Measurements from ENCODE around the gene PMP22. TPM values are rescaled to one million over a fixed set of nuclear protein-coding genes. Genes with fewer than 3 reads are reported as not detected.

Gene PMP22
- total and polyA plus RNA-seq, 2 of the 13 experiments (the other 11 are each of a cell fraction or from before 2014, with no cell fraction given): 5.7 to 6.2 TPM

GRCh38 chr17:15260376-15261257, 4.5 kb downstream of the PMP22 start (continued):
- TF ChIP-seq ZSCAN25 (CRISPR knock-in tag; IDR thresholded peaks at IDR 0.05): peak; percentile 81
- TF ChIP-seq, protein P1, sequence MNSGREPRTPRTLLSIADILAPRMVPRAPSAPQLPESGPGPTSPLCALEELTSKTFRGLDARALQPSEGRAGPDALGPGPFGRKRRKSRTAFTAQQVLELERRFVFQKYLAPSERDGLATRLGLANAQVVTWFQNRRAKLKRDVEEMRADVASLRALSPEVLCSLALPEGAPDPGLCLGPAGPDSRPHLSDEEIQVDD (CRISPR knock-in tag; IDR thresholded peaks at IDR 0.05; ENCODE audit: borderline replicate concordance): peak; percentile 89; the same call in 1 of the 2 replicates
- TF ChIP-seq PREB (CRISPR knock-in tag; IDR thresholded peaks at IDR 0.05): no peak
- TF ChIP-seq ZNF33A (CRISPR knock-in tag; IDR thresholded peaks at IDR 0.05; ENCODE audit: borderline replicate concordance): no peak
- TF ChIP-seq, protein P2, sequence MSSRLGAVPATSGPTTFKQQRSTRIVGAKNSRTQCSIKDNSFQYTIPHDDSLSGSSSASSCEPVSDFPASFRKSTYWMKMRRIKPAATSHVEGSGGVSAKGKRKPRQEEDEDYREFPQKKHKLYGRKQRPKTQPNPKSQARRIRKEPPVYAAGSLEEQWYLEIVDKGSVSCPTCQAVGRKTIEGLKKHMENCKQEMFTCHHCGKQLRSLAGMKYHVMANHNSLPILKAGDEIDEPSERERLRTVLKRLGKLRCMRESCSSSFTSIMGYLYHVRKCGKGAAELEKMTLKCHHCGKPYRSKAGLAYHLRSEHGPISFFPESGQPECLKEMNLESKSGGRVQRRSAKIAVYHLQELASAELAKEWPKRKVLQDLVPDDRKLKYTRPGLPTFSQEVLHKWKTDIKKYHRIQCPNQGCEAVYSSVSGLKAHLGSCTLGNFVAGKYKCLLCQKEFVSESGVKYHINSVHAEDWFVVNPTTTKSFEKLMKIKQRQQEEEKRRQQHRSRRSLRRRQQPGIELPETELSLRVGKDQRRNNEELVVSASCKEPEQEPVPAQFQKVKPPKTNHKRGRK (CRISPR knock-in tag; IDR thresholded peaks at IDR 0.05): no peak
- TF ChIP-seq, protein P3, sequence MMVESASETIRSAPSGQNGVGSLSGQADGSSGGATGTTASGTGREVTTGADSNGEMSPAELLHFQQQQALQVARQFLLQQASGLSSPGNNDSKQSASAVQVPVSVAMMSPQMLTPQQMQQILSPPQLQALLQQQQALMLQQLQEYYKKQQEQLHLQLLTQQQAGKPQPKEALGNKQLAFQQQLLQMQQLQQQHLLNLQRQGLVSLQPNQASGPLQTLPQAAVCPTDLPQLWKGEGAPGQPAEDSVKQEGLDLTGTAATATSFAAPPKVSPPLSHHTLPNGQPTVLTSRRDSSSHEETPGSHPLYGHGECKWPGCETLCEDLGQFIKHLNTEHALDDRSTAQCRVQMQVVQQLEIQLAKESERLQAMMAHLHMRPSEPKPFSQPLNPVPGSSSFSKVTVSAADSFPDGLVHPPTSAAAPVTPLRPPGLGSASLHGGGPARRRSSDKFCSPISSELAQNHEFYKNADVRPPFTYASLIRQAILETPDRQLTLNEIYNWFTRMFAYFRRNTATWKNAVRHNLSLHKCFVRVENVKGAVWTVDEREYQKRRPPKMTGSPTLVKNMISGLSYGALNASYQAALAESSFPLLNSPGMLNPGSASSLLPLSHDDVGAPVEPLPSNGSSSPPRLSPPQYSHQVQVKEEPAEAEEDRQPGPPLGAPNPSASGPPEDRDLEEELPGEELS (CRISPR knock-in tag; IDR thresholded peaks at IDR 0.05): no peak
- TF ChIP-seq ZNF7 (CRISPR knock-in tag; IDR thresholded peaks at IDR 0.05): no peak
- TF ChIP-seq KLF16 (CRISPR knock-in tag; IDR thresholded peaks at IDR 0.05): no peak
- TF ChIP-seq TOPORS (CRISPR knock-in tag; IDR thresholded peaks at IDR 0.05): peak; percentile 54; the same call in 1 of the 2 replicates
- no peak for TF ChIP-seq FIP1L1 (IDR thresholded peaks at IDR 0.05; ENCODE audit: borderline replicate concordance, insufficient read depth, low read depth, low read length)
- TF ChIP-seq ZNF609 (CRISPR knock-in tag; IDR thresholded peaks at IDR 0.05; ENCODE audit: borderline replicate concordance): no peak
- TF ChIP-seq, protein P4, sequence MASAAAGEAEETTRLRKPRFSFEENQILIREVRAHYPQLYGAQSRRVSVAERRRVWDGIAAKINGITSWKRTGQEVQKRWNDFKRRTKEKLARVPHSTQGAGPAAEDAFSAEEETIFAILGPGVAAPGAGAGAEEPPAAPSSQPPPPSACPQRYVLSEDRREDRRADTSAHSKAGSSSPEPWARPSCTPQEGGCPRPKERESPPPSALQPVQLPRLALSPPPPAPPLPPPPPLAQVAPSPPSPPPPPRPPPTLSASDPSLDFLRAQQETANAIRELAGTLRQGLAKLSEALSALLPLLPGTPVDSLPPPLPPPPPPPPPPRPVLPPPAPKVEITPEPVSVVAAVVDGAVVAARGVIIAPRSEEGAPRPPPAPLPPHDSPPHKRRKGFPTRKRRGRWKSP (CRISPR knock-in tag; IDR thresholded peaks at IDR 0.05): peak; percentile 17; the same call in 1 of the 2 replicates
- TF ChIP-seq STAG1 (CRISPR knock-in tag; IDR thresholded peaks at IDR 0.05): peak; percentile 89
- 0 out of 2 replicates have a peak, but pooled peaks have one; percentile 35 for TF ChIP-seq ZNF292 (CRISPR knock-in tag; IDR thresholded peaks at IDR 0.05; ENCODE audit: borderline replicate concordance, low read depth)
- no peak for TF ChIP-seq ELF4 (CRISPR knock-in tag; IDR thresholded peaks at IDR 0.05; ENCODE audit: borderline replicate concordance)

Measured in HepG2 (cell line).